Head of caudate nucleus (tissue), 42 donors: ENCODE data around the gene NUDT14.

Experiments used
- DNase-seq, 42 donors: peaks; one replicate each; pipeline versions ENCODE4 v3.0.0 to v3.0.0-alpha.2; 2020 to 2021; ENCODE audit warnings: mixed read lengths in 7 of 42
- intact Hi-C: fragments of 100-400 bp; cut with DNase I; formaldehyde crosslinking; loops from one replicate; pipeline ENCODE4 v1.15.0; 2022

NUDT14 gene

DNA sequence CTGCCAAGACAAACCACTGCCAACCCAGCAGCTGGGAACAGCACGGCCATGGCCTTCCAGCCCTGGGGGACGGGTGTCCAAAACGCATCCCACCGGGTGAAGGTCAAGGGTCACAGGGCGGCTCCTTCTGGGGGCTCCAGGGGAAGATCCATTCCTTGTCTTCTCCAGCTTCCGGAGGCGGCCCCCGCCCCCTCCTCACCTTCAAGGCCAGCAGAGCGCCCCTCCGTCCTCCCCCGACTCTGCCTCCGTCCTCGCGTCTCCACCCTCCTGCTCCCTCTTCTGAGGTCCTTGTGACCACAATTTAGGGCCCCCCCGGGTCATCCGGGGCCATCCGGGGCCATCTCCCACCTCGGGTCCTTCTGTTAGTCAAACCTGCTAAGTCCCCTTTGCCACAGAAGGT lies 3.9 kb upstream of the NUDT14 start:
- intact Hi-C loops: no loop called here

DNA sequence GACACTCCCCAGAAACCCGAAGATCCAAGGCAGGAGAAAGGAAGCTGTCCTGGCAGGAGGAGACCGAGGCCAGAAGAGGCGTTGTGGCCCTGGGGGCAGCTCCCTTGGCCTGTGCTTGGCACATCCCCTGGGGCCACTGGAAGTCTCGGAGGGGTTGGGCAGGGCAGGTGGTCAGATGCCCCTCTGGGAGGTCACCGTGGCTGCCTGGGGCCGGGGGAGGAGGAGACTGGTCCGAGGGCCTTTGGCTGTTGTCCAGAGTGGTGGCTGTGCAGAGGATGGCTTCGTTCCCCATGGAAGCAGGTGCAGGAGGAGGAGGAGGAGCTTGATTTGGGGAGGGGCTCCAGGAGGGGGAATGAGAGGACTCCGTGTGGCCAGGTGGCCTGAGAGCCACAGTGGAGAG lies 3.3 kb upstream of the NUDT14 start:
- intact Hi-C loops: no loop called here
- DNase-seq: no peak

More for the DNA sequence above, 3.9 kb upstream of the NUDT14 start:
- DNase-seq: no peak

- DNase-seq: no peak
- intact Hi-C loops: no loop called here
Measured at GRCh38 chr14:105182296-105183020, 1.3 kb upstream of the NUDT14 start.

- intact Hi-C loops: no loop called here
- DNase-seq: no peak
Measured at GRCh38 chr14:105181549-105182295, 610 bp upstream of the NUDT14 start.

DNA sequence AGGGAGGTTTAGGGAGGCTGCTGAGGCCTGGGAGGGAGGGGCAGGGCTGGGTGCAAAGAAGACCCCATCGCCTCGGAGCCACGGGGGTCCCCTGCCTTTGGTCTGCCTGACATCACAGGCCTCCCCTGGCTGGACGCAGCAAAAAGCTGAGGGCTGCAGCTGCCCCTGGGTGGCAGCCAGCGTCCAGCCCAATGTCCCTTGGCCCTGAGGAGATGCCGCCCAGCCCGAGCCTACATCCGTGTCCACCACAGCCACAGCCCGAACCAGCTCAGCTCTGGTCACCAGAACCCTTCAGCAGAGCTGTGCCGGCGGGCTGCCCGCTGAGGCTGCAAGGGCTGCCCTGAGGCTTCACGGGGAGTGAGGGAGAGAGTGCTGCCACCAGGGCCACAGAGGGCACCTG lies 1.9 kb downstream of the NUDT14 start:
- intact Hi-C loops: no loop called here
- no peak for DNase-seq

GRCh38 chr14:105178868-105179140 lies 2.3 kb downstream of the NUDT14 start:
- intact Hi-C loops: no loop called here
- DNase-seq: no peak

GRCh38 chr14:105178069-105178867 lies 2.8 kb downstream of the NUDT14 start:
- DNase-seq: no peak
- intact Hi-C loops: no loop called here

GRCh38 chr14:105177082-105177481 lies 4.0 kb downstream of the NUDT14 start:
- DNase-seq: no peak
- intact Hi-C loops: no loop called here

GRCh38 chr14:105176513-105176912 lies 4.6 kb downstream of the NUDT14 start:
- intact Hi-C loops: no loop called here
- no peak for DNase-seq

DNA sequence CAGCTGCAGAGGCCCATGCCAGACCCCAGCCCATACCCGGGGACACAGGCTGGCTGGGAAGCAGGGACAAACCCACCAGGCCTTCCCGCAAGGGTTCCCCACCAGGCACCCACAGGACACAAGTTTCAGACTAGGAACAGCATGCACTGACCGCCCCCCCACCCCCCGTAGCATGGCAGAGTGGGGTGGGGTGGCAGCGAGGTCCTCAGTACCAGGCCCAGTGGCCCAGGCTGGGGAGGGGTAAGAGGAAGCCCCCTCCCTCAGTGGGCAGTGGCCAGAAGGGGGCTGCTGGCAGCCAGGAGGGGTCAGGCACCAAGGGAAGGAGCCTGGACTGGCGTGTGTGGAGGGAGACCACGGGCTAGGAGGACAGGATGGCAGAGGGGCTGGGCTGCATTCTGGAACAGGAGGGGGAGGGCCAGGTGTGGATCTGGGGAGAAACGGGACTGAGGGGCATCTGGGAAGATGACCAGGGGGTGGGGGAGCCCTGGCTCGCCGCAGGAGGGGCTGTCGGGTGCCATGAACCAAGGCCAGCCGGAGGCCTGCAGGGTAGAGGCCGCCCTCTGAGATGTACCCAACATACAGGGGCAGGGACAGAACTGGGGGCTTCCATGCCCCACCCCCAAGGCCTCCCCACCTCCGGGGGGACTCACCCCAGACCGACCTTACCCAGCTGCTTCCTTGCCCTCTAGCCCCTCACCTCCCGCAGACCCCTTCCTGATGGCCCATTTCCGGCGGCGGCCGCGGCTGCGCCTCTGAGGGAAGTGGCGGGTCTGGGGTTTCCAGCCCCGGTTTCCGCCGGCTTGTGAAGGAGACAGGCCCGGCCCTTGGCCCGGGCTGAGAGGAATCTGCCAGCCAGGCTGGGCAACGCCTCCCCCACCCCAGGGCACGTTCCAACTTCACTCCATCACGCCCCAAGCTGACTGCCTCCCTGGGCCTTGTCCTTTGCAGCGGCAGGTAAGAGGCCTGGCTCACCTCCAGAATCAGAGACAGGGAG lies 6.9 kb downstream of the NUDT14 start:
- intact Hi-C loops: no loop called here
- DNase-seq: peak in 2 of 42 donors; percentile 34 to 53

GRCh38 chr14:105173145-105173544 lies 8.0 kb downstream of the NUDT14 start:
- DNase-seq: no peak
- intact Hi-C loops: no loop called here

DNA sequence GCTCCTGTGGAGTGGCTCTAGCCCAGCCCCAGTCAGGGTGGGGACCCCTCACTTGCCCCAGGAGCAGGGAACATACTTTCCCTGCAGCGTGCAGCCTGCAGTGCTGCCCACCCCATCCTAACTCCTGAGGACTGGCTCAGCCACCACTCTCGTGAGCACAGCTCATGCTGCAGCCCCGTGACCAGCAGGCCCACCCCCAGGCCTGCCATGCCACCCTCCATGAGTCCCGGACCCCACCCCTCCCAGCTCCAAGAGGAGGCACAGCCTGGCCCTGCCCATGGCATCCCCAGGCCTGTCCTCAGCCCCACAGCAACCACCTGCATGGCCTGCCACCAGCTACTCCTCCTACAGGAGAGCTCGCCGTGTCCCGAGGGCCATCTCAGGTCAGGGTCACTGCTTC lies 8.6 kb downstream of the NUDT14 start:
- no peak for DNase-seq
- intact Hi-C loops: no loop called here

- intact Hi-C loops: no loop called here
- DNase-seq: no peak
Measured at GRCh38 chr14:105171004-105171673, 10.0 kb downstream of the NUDT14 start.

DNA sequence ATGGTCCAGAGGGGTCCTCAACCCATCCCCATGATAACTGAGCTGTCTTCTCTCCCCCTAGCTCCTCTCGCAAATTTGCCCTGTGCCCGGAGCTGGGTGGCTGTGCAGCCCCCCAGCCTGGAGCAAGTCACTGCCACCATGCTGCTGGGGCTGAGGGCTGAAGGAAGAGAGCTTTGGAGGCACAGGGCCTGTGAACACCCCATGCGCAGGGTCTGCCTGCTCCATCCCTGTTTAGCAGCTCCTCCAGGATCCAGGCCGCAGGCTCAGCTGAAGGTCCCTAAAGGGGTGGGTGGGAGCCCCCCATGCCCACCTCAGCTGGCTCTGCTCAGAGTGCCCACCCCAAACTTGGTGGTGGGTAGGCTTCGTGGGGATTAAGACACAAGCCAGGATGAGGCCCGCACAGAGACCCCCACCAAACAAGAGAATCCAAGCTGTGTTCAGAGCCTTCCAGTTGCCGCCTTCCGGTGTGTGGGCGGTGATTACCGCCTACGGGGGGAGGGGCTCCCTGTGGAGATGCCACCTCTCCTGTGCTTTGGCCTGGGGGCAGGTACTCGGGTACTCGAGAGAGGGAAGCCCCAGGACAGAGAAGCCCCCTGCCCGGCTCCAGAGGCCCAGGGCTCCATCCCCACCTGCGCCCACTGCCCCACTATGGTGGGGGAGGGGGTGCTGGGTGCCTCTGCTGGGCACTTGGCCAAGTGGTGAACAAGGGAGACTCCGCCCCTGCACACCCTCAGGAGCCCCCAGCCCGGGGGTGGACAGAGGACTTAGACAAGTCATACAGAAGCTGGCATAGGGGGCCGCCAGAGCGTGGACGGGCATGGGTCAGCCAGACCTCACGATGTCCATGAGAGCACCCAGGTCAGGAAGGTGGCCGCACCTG lies 11.1 kb downstream of the NUDT14 start:
- no peak for DNase-seq
- intact Hi-C loops: loop anchor here (5.0 kb wide), 1 partner anchor 78 kb away; no protein-coding TSS in a partner anchor

DNA sequence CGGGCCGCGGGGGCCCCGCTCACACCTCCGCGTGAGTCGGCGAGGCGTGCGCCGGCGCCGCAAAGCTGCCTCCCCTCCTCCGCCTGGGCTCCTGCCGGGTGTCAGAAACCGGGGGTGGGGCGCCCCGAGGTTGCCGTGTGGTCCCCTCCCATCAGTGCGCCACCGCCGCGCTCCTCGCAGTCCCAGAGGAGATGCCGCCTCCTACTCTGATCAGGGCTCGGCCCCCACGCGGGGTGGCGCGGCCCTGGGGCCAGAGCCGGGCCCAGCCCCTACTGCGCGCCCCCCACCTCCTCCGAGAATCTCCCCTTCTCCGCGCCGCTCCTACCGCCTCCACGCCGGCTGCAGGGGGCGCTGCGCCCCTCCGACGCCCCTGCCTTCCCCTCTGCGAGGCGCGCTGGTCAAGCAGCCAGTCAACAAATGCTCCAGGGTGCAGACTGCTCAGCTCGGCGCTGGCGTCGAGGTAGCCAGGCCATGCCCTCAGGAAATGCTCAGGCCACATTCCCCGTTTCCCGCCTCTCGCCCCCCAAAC lies 12.1 kb downstream of the NUDT14 start:
- intact Hi-C loops: loop anchor here (5.0 kb wide), 1 partner anchor 77 kb away; no protein-coding TSS in a partner anchor

DNA sequence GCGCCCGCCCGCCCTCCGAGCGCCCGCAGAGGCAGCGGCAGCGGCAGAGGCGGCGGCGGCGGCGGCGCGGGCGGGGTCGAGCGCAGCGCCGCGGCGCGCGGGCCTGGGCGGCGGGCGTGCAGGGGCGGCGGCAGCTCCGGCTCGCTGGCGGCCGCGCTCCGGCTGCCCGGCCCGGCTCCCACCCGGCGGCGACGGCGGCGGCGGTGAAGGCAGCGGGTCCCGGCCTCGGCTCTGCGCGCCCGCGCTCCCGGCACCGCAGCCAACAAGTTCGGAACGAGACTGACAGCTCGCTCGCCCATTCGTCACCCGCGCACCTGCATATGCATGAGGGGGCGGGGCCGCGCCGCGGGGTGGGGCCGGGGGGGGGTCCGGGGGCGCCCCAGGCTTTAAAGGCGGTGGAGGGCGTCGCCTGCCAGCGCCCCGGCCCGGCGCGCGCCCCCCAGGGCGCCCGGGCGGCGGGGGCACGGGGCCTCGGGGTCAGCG lies 12.6 kb downstream of the NUDT14 start, which contains the start of gene JAG2:
JAG2 (minus strand) TSS at position 281 of the 483 bp plus-strand sequence. CDS start 356 bp downstream, outside the sequence.
- intact Hi-C loops: loop anchor here (5.0 kb wide), 1 partner anchor 76 kb away; no protein-coding TSS in a partner anchor
- peak in 41 of 42 donors; percentile 16 to 82 (median 64) for DNase-seq

More for the DNA sequence above, 12.1 kb downstream of the NUDT14 start:
- DNase-seq: peak in 30 of 42 donors; percentile 16 to 74 (median 54)

- intact Hi-C loops: loop anchor here (5.0 kb wide), 1 partner anchor 76 kb away; no protein-coding TSS in a partner anchor
- no peak for DNase-seq
Measured at GRCh38 chr14:105168093-105168420, 13.1 kb downstream of the NUDT14 start.
